ENCODE results near the gene KANSL3. TPM values are rescaled to one million over a fixed set of nuclear protein-coding genes. Genes with fewer than 3 reads are reported as not detected.

The KANSL3 gene
- total and polyA plus RNA-seq, 9 of the 15 experiments (the other 6 are each of a cell fraction or from before 2014, with no cell fraction given) = 11.3 to 43.7 (median 27.9) TPM

- TF ChIP-seq POLR2AphosphoS2 (IDR thresholded peaks at IDR 0.05; ENCODE audit: low read length) (no peak), ZNF121 (CRISPR knock-in tag; conservative IDR thresholded peaks at IDR 0.05) (no peak), ZNF124 (CRISPR knock-in tag; IDR thresholded peaks at IDR 0.05) (no peak), FOXK2 (conservative IDR thresholded peaks at IDR 0.05 in 1 of 2, IDR thresholded peaks at IDR 0.05 in 1 of 2; ENCODE audit: low read depth in 2 of 2) (no peak), RAD21 (CRISPR knock-in tag; conservative IDR thresholded peaks at IDR 0.05 in 1 of 2, IDR thresholded peaks at IDR 0.05 in 1 of 2) (no peak), TAL1 (IDR thresholded peaks at IDR 0.05) (no peak)
- TF ChIP-seq, protein P1, sequence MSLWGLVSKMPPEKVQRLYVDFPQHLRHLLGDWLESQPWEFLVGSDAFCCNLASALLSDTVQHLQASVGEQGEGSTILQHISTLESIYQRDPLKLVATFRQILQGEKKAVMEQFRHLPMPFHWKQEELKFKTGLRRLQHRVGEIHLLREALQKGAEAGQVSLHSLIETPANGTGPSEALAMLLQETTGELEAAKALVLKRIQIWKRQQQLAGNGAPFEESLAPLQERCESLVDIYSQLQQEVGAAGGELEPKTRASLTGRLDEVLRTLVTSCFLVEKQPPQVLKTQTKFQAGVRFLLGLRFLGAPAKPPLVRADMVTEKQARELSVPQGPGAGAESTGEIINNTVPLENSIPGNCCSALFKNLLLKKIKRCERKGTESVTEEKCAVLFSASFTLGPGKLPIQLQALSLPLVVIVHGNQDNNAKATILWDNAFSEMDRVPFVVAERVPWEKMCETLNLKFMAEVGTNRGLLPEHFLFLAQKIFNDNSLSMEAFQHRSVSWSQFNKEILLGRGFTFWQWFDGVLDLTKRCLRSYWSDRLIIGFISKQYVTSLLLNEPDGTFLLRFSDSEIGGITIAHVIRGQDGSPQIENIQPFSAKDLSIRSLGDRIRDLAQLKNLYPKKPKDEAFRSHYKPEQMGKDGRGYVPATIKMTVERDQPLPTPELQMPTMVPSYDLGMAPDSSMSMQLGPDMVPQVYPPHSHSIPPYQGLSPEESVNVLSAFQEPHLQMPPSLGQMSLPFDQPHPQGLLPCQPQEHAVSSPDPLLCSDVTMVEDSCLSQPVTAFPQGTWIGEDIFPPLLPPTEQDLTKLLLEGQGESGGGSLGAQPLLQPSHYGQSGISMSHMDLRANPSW (CRISPR knock-in tag; IDR thresholded peaks at IDR 0.05) = no peak
- TF ChIP-seq, protein P2, sequence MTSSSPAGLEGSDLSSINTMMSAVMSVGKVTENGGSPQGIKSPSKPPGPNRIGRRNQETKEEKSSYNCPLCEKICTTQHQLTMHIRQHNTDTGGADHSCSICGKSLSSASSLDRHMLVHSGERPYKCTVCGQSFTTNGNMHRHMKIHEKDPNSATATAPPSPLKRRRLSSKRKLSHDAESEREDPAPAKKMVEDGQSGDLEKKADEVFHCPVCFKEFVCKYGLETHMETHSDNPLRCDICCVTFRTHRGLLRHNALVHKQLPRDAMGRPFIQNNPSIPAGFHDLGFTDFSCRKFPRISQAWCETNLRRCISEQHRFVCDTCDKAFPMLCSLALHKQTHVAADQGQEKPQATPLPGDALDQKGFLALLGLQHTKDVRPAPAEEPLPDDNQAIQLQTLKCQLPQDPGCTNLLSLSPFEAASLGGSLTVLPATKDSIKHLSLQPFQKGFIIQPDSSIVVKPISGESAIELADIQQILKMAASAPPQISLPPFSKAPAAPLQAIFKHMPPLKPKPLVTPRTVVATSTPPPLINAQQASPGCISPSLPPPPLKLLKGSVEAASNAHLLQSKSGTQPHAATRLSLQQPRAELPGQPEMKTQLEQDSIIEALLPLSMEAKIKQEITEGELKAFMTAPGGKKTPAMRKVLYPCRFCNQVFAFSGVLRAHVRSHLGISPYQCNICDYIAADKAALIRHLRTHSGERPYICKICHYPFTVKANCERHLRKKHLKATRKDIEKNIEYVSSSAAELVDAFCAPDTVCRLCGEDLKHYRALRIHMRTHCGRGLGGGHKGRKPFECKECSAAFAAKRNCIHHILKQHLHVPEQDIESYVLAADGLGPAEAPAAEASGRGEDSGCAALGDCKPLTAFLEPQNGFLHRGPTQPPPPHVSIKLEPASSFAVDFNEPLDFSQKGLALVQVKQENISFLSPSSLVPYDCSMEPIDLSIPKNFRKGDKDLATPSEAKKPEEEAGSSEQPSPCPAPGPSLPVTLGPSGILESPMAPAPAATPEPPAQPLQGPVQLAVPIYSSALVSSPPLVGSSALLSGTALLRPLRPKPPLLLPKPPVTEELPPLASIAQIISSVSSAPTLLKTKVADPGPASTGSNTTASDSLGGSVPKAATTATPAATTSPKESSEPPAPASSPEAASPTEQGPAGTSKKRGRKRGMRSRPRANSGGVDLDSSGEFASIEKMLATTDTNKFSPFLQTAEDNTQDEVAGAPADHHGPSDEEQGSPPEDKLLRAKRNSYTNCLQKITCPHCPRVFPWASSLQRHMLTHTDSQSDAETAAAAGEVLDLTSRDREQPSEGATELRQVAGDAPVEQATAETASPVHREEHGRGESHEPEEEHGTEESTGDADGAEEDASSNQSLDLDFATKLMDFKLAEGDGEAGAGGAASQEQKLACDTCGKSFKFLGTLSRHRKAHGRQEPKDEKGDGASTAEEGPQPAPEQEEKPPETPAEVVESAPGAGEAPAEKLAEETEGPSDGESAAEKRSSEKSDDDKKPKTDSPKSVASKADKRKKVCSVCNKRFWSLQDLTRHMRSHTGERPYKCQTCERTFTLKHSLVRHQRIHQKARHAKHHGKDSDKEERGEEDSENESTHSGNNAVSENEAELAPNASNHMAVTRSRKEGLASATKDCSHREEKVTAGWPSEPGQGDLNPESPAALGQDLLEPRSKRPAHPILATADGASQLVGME (CRISPR knock-in tag; IDR thresholded peaks at IDR 0.05) = no peak
- TF ChIP-seq, protein P3, sequence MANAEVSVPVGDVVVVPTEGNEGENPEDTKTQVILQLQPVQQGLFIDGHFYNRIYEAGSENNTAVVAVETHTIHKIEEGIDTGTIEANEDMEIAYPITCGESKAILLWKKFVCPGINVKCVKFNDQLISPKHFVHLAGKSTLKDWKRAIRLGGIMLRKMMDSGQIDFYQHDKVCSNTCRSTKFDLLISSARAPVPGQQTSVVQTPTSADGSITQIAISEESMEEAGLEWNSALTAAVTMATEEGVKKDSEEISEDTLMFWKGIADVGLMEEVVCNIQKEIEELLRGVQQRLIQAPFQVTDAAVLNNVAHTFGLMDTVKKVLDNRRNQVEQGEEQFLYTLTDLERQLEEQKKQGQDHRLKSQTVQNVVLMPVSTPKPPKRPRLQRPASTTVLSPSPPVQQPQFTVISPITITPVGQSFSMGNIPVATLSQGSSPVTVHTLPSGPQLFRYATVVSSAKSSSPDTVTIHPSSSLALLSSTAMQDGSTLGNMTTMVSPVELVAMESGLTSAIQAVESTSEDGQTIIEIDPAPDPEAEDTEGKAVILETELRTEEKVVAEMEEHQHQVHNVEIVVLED (CRISPR knock-in tag; IDR thresholded peaks at IDR 0.05) = no peak
Observed at GRCh38 chr2:96578731-96579130, 59.4 kb downstream of the KANSL3 start (continued).

Data from K562 (cell line).